Inflammatory macrophage treated with lipopolysaccharide for 4 hours (primary cell): ENCODE measurements around the gene NUP160.
"Not testable (repeated sequence)": the region's sequence is repeated elsewhere in the genome, so short reads cannot be mapped to it uniquely, and the experiment has no call there.

ENCODE experiments used
- DNase-seq: peaks from one replicate; pipeline ENCODE4 v3.0.0-alpha.2; 2020

NUP160 gene

DNA sequence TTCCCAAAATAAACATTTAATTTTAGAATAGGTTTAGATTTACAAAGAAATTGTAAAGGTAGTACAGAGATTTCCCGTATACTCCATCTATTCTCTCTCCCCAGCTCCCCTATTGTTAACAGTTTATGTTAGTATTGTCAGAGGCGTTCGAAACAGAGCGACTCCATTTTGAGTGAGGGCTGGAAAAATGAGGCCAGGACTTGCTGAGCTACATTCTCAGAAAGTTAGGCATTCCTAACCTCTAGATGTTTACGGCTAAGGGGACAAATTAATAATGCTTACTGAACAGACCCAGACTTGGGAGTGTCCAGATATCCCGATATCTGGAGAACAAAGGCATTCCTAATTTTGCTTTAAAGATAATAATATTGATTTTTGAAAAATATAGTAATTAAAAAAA is 12.4 kb upstream of the NUP160 start:
- DNase-seq: no peak

DNA sequence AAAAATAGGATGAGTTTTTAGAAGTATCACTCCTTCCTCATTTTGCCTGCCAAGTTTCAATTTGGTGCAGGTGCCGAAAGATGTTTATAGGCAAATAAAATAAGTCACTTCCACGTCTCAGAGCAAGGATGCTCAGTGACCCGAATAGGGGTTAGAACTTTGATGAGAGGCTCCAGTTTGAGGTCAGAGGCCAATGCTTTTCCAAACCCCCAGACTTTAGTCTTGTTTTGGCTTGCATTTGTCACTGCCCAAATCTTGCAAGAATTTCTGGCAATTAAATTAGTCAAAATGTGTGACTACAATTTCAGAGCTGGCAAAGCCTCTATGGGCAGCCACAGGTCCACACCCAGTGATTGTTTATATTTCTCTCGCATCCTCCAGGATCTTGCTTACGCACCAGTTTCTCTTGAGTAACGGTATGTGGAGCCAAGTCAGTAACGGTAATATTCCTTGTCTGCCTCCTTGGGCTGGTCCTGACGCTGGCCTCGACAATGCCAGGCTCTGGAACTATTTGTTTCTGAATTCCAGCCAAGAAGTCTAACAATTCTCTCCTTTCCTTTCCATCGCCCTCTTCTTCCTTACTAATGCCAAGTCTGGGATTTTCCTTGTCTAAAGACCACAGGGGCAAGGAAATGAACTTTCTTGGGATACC is 9.9 kb upstream of the NUP160 start:
- no peak for DNase-seq

DNA sequence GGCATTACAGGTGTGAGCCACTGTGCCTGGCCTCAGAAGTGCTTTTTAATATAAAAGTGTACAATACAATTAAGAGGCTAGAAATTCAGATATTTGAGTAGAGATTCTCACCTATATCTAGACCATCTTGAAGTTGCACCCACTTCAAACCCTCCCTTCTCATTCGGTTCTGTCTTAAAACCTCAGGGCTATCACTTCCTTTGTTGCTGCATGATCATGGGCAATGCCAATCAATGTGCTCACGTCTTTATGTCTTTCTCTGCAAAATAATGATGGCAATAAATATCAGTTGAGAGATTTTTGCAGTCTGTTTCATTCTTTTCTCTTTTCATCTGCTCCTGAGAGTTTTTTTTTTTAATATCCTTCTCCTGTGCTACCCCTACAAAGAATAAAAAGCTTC is 9.3 kb upstream of the NUP160 start:
- no peak for DNase-seq

DNA sequence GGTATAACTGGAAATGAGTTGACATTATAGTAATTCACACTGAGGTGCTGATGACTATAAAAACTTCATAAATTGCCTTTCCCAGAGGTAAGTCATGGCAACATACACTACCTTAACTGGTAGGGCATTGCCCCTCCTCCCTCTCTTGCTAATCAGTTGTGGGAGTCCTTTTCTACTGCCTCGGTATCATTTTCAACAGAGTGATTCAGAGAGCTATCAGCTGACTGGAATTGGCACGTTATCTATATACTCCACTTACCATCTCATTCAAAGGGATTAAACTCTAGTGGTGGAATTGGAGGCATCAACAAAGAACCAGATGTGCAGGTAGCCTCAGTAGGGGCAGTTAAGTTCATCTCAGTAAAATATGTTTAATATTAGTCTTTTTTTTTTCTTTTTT is 8.0 kb upstream of the NUP160 start:
- no peak for DNase-seq

DNA sequence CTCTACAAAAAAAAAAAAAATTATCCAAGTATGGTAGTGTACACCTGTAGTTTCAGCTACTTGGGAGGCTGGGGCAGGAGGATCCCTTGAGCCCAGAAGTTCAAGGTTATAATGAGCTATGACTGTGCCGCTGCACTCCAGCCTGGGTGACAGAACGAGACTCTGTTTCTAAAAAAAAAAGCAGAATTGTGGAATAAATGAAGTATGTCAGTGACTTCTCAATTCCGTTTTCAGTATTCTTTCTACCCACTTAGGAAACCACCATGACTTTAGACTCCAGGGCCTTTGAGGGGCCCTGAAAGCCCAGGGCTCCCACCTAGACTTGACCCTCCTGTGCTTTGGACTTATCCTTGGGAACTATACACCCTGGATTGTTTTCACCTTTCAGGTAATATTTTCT is 6.5 kb upstream of the NUP160 start:
- DNase-seq: peak; percentile 60

DNA sequence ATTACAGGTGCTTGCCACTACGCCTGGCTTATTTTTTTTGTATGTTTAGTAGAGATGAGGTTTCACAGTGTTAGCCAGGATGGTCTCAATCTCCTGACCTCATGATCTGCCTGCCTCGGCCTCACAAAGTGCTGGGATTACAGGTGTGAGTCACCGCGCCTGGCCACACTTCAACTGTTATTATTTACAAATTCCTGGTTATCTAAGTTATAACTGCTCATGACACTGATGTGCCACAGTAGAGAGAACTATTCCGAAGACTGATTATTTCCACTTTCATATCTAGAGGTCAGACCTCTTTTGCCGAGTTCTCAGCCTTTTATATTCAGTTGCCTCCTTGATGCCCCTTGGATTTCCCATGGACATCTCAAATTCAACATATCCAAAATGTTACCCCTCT is 3.9 kb upstream of the NUP160 start:
- DNase-seq: no peak

DNA sequence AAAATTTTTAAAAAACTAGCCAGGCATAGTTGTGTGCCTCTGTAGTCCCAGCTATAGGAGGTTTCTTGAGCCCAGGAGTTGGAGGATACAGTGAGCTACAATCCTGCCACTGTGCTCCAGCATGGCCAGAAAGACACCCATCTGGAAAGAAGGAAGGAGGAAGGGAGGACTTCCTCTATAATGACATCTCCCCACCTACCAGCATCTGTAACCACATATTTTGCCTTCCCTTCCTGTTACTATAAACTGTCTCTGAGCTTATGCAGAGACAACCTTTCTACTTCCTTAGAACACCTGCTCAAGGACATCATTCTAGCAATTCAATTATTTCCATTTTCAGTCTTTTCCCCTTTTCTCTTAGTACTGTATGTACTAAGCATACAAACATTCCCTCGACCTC is 2.2 kb upstream of the NUP160 start:
- DNase-seq: peak; percentile 38

DNA sequence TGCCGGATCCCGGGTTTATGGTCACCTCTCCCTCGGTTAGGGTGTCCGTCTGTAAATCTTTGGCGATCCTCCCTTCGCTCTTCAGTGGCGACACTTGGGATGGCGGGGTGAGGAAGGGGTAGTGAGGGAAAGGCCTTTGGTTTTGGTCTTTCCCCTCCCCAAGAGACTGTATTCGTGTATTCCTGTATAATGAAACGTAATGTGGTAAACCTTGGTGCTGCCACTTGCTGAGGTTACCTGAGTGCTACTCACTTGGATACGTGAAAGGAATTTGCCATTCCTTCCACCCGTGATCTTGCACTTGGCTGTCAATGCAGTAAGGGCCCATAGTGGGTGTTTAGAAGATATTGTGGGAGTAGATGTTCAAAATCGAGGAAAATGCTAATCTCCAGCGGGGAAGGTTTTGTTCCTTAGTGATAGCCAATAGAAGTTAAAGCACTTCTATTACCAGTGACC is 578 bp upstream of the NUP160 start:
- no peak for DNase-seq

DNA sequence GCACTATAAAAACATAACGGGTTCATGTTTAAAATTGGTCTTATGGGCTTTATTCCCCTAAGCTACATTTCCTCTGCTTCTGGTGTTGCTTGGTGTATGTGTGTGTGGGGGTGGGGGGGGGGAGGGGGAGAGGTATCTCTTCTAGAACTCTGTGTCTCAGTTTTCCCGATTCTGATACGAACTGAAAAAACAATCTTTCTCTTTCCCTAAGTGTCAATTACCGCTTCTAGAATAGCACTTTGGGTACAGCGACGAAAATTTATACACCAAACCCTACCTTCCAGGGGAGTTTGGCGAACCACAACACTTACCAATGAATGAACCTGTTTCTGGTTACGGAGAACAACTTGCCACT is 636 bp downstream of the NUP160 start:
- DNase-seq: no peak

DNA sequence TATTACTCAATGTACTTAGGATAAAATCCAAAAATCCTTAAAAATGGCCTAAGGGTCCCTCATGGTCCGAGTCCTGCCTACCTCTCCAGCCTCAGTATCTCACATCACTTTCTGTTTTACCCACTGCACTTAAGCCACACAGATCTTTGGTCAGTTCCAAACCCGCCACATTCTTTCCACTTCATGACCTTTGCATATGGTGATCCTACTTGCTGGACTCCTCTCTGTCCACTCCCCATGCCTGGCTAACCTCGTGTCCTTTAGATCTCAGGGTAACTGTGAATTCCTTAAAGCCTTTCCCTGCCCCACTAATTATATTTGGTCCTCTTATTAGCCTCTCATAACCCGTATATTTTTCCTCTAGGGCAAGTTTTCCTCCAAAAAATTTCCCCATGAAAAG is 1.2 kb downstream of the NUP160 start:
- DNase-seq: no peak

DNA sequence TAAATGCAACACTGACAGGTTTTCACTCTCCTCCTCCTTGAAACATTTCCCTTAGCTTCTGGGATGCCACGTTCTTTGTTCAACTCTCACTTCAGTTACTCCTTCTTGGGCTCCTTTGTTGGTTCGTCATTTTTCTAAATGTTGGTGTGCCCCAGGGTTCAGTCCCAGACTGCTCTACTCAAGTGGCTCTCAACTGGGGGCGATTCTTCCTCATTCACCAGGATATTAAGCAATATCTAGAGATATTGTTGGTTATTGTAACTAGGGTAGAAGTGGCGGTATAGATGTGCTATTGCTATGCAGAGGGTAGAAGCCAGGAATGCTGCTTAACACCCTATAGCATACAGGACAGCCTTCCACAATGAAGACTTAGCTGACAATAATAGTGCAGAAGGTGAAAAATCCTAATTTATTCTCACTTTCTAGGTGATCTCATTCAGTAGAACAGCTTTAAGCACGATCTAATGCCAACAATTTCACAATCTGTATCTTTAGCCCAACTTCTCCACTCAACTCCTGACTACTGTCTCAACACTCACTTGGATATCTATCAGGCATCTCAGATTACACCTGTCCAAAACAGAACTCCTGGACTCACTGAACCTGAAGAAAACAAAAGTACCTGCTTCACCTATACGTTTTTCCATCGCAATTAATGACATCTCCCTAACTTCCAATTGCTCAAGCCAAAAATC is 4.6 kb downstream of the NUP160 start:
- DNase-seq: peak; percentile 59

DNA sequence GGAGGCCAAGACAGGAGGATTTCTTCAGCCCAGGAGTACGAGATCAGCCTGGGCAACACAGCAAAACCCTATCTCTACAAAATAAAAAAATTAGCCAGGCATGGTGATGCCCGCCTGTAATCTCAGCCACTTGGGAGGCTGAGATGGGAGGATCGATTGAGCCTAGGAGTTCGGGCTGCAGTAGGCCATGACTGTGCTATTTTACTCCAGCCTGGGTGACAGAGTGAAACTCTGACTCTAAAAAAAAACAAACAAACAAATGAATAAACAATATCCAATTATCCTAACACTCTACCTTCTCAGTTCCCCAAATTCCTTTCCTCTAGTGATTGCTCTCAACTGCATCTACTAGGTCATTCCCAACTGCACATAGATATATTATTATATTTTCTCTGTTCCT is 5.4 kb downstream of the NUP160 start:
- no peak for DNase-seq

DNA sequence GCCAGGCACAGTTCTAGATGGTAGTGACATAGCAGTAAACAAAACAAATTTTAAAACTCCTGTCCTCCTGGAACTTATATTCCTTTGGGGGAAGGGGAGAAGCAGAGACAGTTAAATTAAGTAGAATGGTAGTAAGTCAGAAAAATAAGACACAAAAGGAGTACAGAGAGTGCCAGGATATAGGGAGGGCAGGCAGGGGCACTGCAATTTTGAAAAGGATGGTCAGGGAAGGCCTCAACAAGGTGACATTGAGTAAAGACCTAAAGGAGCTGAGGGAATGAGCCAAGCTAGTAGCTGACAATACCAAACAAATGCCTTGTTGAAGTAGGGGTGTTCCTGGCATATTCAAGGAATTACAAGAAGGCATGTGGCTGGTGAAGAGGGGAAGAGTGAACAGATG is 10.2 kb downstream of the NUP160 start:
- DNase-seq: no peak

DNA sequence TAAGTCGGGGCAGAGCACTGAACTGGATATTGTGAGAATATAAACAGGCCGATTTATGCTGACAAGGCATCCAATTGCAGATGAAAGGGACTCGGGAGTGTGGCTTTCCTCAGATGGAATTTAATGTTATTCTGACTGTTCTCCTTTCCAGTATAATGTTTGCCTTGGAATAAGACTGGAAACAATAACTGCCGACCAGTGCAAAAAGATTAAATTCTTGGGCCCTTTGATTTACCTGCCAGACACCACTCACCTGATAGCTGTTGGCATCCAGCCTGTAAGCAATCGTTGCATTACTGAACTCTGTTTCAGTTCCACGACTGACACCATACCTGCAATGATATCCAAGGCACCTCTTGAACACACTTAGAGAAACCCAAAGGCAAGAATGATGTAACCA is 10.9 kb downstream of the NUP160 start:
- DNase-seq: no peak

DNA sequence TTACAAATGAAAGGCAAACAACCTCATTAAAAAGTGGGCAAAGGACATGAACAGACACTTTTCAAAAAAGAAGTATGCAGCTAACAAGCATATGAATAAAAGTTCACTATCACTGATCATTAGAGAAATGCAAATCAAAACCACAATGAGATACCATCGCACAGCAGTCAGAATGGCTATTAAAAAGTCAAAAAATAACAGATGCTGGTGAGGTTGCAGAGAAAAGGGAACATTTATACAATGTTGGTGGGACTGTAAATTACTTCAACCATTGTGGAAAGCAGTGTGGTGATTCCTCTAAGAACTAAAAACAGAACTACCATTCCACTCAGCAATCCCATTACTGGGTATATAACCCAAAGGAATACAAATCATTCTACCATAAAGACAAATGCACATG is 18.1 kb downstream of the NUP160 start:
- not testable (repeated sequence) for DNase-seq

DNA sequence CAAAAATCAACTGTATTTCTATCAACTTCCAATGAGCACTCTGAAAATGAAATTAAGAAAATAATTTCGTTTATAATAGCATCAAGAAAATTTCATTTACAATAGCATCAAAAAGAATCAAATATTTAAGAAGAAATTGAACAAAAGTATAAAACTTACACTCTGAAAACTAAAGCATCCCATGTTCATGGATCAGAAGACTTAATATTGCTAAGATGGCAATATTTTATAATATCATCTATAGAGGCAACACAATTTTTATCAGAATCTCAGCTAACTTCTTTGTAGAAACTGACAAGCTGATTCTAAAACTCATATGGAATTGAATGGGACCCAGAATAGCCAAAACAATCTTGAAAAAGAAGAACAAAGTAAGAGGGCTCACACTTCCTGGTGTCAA is 19.9 kb downstream of the NUP160 start:
- no peak for DNase-seq

DNA sequence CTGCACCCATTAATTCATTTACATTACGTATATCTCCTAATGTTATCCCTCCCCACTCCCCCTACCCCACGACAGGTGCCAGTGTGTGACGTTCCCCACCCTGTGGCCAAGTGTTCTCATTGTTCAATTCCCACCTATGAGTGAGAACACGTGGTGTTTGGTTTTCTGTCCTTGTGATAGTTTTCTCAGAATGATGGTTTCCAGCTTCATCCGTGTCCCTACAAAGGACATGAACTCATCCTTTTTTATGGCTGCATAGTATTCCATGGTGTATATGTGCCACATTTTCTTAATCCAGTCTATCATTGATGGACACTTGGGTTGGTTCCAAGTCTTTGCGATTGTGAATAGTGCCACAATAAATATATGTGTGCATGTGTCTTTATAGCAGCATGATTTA is 25.5 kb downstream of the NUP160 start:
- not testable (repeated sequence) for DNase-seq

DNA sequence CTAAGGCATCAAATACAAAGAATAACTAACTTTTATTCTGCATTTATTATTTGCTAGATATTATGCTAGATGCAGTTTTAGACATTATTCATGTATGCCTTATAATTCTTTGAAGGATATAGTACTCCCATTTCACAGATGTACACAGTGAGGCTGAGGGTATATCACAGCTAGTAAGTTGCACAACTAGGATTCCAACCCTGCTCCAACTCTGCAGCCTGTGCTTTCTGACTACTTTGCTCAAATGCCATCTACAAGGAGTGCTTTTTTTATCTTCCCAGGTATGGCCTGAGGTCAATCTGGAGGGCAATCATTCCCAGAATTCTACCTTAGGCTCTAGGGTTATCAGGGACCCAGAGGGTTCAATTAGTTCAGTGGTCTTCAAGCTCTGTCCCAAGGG is 28.4 kb downstream of the NUP160 start:
- DNase-seq: no peak

DNA sequence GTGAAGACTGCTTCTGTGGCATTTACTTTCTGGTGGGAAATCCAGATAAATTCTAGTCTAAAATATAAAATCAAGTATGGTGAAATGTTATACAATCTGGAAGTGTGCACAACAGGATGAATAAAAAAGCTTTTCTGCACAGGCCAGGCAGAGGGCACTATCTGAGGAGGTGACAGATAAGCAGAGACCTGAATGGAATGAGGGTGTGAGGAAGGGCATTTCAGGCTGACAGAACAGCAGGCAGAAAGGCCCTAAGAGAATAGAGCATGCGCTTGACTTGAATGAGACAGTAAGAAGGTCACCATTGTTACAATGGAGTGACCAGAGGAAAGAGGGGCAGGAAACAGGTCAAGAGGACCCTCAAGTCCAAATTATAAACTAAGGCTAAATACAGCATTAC is 47.4 kb downstream of the NUP160 start:
- DNase-seq: no peak

DNA sequence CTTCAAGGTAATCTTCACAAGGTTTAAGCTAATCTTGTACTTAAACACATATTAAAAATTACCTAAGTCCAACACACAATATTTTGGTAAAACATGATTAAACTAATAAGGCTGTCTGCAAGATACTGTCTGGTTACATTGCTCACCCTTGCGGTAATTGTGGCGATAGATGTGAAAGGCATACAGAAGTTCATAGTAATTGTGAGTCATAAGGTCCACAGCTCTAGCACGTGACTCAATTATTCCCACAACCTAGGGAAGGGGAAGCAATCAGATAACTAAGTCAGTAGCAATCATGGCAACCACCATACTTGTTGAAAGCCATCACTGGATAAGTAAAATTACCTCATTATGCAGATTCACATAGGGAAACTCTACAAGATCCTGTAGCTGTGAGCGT is 50.5 kb downstream of the NUP160 start:
- peak; percentile 77 for DNase-seq

DNA sequence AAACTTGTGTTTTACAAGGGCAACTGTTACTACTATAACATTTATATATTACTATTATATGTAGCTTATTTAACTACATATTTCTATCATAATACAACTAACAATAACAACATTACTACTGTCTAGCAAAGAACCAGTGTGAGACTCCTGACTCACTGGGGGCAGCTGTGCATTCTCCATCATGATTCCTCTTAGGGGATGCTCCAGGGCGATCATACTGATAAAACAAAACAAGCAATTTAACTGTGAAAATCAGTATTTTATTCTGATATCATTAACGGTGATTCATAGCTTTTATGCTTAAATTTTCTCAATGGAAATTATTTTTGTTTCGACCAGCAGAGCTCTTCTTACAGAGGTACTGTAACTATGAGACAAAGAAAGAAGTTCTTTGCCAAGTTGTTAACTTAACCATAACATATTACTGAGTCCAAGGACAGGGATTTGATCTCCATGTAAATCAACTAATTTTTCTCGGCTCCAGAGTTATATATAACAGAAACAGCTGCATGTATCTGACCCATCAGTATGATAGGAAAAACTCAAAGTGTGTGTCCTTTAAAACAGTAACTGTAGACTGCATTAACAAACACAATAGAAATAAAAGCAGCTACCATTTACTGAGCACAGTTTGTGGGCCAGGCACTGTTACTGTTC is 56.2 kb downstream of the NUP160 start:
- no peak for DNase-seq

DNA sequence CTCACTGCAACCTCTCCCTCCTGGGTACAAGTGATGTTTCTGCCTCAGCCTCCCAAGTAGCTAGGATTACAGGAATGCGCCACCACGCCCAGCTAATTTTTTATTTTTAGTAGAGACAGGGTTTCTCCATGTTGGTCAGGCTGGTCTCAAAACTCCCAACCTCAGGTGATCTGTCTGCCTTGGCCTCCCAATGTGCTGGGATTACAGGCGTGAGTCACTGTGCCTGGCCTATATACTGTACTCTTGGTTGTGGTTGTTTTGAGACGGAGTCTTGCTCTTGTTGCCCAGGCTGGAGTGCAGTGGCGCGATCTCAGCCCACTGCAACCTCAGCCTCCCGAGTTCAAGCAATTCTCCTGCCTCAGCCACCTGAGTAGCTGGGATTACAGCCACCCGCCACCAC is 58.1 kb downstream of the NUP160 start:
- DNase-seq: not testable (repeated sequence)

DNA sequence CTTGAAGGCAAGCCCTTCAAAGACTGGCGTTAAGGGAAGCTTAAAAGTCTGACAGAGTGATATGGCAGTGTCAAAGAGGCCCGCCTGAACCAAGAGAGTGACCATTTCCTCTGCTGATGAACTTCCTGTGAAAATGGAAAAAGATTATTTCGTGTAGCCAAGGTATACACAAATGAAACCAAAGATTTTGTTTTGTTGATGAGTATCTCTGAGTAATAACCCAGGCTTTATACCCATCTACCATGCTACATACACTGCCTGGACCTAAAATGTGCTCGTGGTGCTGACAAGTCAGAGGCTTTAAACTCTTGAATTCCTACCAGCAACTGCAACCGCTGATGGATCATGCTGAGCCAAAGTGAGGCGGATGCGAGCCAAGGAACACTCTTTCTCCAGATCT is 60.0 kb downstream of the NUP160 start:
- no peak for DNase-seq

DNA sequence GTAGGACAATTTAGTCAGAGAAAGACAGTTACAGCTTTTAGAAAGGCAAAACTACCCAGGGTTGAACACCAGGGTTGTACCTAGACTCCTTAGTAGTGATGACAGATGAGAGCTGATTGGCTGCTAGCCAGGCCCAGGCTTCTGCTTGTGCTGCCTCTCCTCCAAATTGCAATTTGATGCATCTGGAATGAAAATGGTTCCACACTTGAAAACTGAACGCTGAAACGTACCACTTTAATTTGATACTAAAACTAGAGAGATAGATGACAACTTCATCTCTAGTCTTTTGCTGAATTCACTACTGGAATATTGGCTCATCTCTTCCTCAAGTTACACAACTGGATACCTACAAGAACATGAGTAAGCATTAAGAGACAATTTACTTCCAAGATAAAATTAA is 61.8 kb downstream of the NUP160 start:
- no peak for DNase-seq
